Mesenchymal stem cell (in vitro differentiated cells and primary cell): ENCODE measurements around the gene DGKD.
A peak's percentile ranks its signal among the peaks of the same experiment; 100 is the strongest.

ENCODE experiments used
- DNase-seq: peaks from one replicate; pipeline ENCODE4 v3.0.0-alpha.2; 2013
- H2AFZ ChIP-seq: one replicate; pipeline ENCODE4 v1.6.1; 2013; ENCODE audit warnings: low read depth, mild to moderate bottlenecking, control low read depth, inconsistent platforms, low read length, moderate library complexity
- H2AK5ac ChIP-seq: 2 replicates; pipeline ENCODE4 v1.6.1; 2013; ENCODE audit warnings: low read length, moderate library complexity, mild to moderate bottlenecking, inconsistent platforms; ENCODE audit not compliant: severe bottlenecking
- H2BK120ac ChIP-seq: one replicate; pipeline ENCODE4 v1.6.1; 2013; ENCODE audit warnings: low read depth, mild to moderate bottlenecking, inconsistent platforms, low read length, moderate library complexity
- H2BK12ac ChIP-seq, 2 experiments: one replicate each; pipeline ENCODE4 v1.6.1; 2013; ENCODE audit warnings: inconsistent platforms in 2 of 2, low read length in 2 of 2, mild to moderate bottlenecking in 2 of 2, moderate library complexity in 2 of 2, control low read depth in 1 of 2
- H2BK15ac ChIP-seq: one replicate; pipeline ENCODE4 v1.6.1; 2013; ENCODE audit warnings: mild to moderate bottlenecking, low read depth, inconsistent platforms; ENCODE audit not compliant: poor library complexity, severe bottlenecking
- H2BK5ac ChIP-seq: 2 replicates; pipeline ENCODE4 v1.6.1; 2013; ENCODE audit warnings: low read depth, mild to moderate bottlenecking, low read length, control low read depth, inconsistent platforms; ENCODE audit not compliant: poor library complexity, severe bottlenecking
- H3K14ac ChIP-seq, 2 experiments: one replicate each; pipeline ENCODE4 v1.6.1; 2013; ENCODE audit warnings: inconsistent platforms in 2 of 2, low read length in 2 of 2, control low read depth in 1 of 2, mild to moderate bottlenecking in 1 of 2, moderate library complexity in 1 of 2
- H3K18ac ChIP-seq, 2 experiments: one replicate each; pipeline ENCODE4 v1.6.1; 2013; ENCODE audit warnings: inconsistent platforms in 2 of 2, low read length in 2 of 2, control low read depth in 1 of 2, low read depth in 1 of 2, mild to moderate bottlenecking in 1 of 2
- H3K23ac ChIP-seq, 2 experiments: one replicate each; pipeline ENCODE4 v1.6.1; 2013; ENCODE audit warnings: inconsistent platforms in 2 of 2, low read length in 2 of 2, mild to moderate bottlenecking in 2 of 2, moderate library complexity in 2 of 2, control low read depth in 1 of 2
- H3K27ac ChIP-seq: 2 replicates; pipeline ENCODE4 v1.5.1; 2013; ENCODE audit warnings: mild to moderate bottlenecking, moderate library complexity, low read length, control low read depth, inconsistent platforms; ENCODE audit not compliant: poor library complexity, severe bottlenecking
- H3K27me3 ChIP-seq, 2 experiments: 2 replicates each; pipeline versions ENCODE4 v1.6.1 to v1.7.0; 2013; ENCODE audit warnings: low read length in 2 of 2, mild to moderate bottlenecking in 2 of 2, moderate library complexity in 2 of 2, control low read depth in 1 of 2, inconsistent platforms in 1 of 2; ENCODE audit not compliant: control insufficient read depth in 1 of 2, insufficient read depth in 1 of 2
- H3K36me3 ChIP-seq, 2 experiments: 2 replicates each; pipeline versions ENCODE4 v1.6.1 to v1.7.0; 2013; ENCODE audit warnings: low read length in 2 of 2, control low read depth in 1 of 2, inconsistent platforms in 1 of 2, low read depth in 1 of 2, mild to moderate bottlenecking in 1 of 2; ENCODE audit not compliant: insufficient read depth in 2 of 2, control insufficient read depth in 1 of 2
- H3K4ac ChIP-seq, 2 experiments: one replicate each; pipeline ENCODE4 v1.6.1; 2013; ENCODE audit warnings: inconsistent platforms in 2 of 2, low read length in 2 of 2, mild to moderate bottlenecking in 2 of 2, moderate library complexity in 2 of 2, control low read depth in 1 of 2, low read depth in 1 of 2
- H3K4me1 ChIP-seq: 2 replicates; pipeline ENCODE4 v1.6.1; 2013; ENCODE audit warnings: low read depth, low read length, control low read depth; ENCODE audit not compliant: control insufficient read depth, insufficient read depth
- H3K4me2 ChIP-seq: 2 replicates; pipeline ENCODE4 v1.6.1; 2013; ENCODE audit warnings: low read length, mild to moderate bottlenecking, inconsistent platforms; ENCODE audit not compliant: poor library complexity, severe bottlenecking
- H3K4me3 ChIP-seq, 2 experiments: 2 replicates each; pipeline versions ENCODE4 v1.5.1 to v1.7.0; 2013; ENCODE audit warnings: low read length in 2 of 2, mild to moderate bottlenecking in 2 of 2, control low read depth in 1 of 2, low read depth in 1 of 2; ENCODE audit not compliant: insufficient read depth in 1 of 2
- H3K79me1 ChIP-seq: replicated peaks from 2 replicates; pipeline ENCODE4 v1.6.1; 2013; ENCODE audit warnings: mild to moderate bottlenecking, control low read depth, low read length, inconsistent platforms; ENCODE audit not compliant: poor library complexity, severe bottlenecking
- H3K9ac ChIP-seq: 2 replicates; pipeline ENCODE4 v1.7.0; 2013; ENCODE audit warnings: mild to moderate bottlenecking, low read length, moderate library complexity
- H3K9me3 ChIP-seq: 2 replicates; pipeline ENCODE4 v1.7.0; 2013; ENCODE audit warnings: mild to moderate bottlenecking, low read length; ENCODE audit not compliant: control insufficient read depth
- H4K8ac ChIP-seq: one replicate; pipeline ENCODE4 v1.6.1; 2013; ENCODE audit warnings: inconsistent platforms, mild to moderate bottlenecking, low read length, moderate library complexity
- H4K91ac ChIP-seq: one replicate; pipeline ENCODE4 v1.6.1; 2013; ENCODE audit warnings: mild to moderate bottlenecking, low read length, inconsistent platforms
- WGBS: methylation state at CpG from one replicate; pipeline ENCODE4 v1.1.7; 2013; ENCODE audit warnings: mixed read lengths; 5-methylcytosine and 5-hydroxymethylcytosine counted together

The DGKD gene

DNA sequence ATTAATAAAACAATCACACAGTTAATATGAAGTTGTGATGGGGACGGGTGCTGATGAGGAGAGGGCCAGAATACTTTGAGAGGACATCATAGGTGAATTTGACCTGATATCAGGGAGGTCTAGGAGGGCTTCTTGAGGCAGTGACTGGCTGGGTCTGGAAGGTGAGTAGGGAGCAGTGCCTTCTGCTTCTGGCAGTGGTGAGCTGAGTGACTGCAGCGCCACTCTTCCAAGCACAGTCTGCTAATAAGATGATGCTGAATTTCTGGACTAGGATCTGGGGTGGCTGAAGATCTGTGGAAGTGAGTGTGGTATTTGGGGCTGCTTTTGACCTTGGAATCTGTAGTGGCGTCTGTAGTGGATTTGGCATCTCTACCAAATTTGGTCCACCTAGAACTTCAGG is 5.5 kb downstream of the DGKD start:
- WGBS, result 92% methylated on average over 2 of the region's 3 CpGs

DNA sequence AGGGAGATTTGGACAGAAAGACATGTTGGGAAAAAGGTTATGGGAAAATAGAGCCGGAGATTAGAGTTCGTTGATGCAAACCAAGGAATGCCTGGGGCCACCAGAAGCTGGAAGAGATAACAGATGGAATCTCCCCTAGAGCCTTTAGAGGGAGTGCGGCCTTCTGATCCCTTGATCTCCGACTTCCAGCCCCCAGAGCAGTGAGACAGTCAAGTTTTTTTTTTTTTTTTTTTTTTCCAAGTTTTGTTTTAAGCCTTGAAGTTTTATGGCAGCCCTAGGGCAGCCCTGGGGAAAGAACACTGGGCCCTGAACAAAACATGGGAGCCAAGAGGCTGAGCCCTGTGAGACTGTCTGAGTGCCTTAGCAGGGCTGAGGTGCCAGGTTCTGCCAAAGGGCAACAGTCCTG is 6.5 kb downstream of the DGKD start:
- H3K18ac ChIP-seq, result no peak overlapping the region
- peak overlapping the region; percentile 9 for H3K4me2 ChIP-seq
- no peak overlapping the region for H3K4me3 ChIP-seq
- no peak overlapping the region for H3K23ac ChIP-seq
- H2AK5ac ChIP-seq, result no peak overlapping the region
- no peak overlapping the region for H2BK15ac ChIP-seq
- no peak overlapping the region for H3K9ac ChIP-seq
- H3K4ac ChIP-seq, result no peak overlapping the region
- no peak overlapping the region for H2AFZ ChIP-seq
- no peak overlapping the region for H3K14ac ChIP-seq
- H3K36me3 ChIP-seq, result peaks cover 0 to 2% of the 10 kb centered on the region in 2 experiments
- 46% methylated on average over 4 of the region's 4 CpGs for WGBS
- H3K79me1 ChIP-seq, result peaks cover 40% of the 10 kb centered on the region
- no peaks in the 10 kb centered on the region for H3K4me1 ChIP-seq
- H3K27me3 ChIP-seq, result no peaks in the 10 kb centered on the region
- H3K9me3 ChIP-seq, result no peaks in the 10 kb centered on the region
- H4K91ac ChIP-seq, result peak overlapping the region; percentile 68
- no peak for DNase-seq
- no peak overlapping the region for H2BK120ac ChIP-seq
- no peak overlapping the region for H2BK5ac ChIP-seq
- no peak overlapping the region for H3K27ac ChIP-seq
- peak overlapping the region; percentile 41 for H4K8ac ChIP-seq
- no peak overlapping the region for H2BK12ac ChIP-seq

More for the DNA sequence above, 5.5 kb downstream of the DGKD start:
- Histone ChIP-seq H2BK15ac (no peak overlapping the region), H3K18ac (no peak overlapping the region), H4K91ac (no peak overlapping the region), H3K4me1 (peaks cover 3% of the 10 kb centered on the region), H2BK12ac (no peak overlapping the region), H3K36me3 (peaks cover 0 to 2% of the 10 kb centered on the region in 2 experiments), H3K27me3 (no peaks in the 10 kb centered on the region), H4K8ac (no peak overlapping the region), H2AK5ac (no peak overlapping the region), H3K79me1 (peaks cover 47% of the 10 kb centered on the region), H3K9ac (no peak overlapping the region), H3K4me2 (no peak overlapping the region), H3K14ac (no peak overlapping the region), H3K23ac (no peak overlapping the region), H3K9me3 (no peaks in the 10 kb centered on the region), H2BK5ac (no peak overlapping the region), H3K4ac (no peak overlapping the region), H3K27ac (no peak overlapping the region), H2AFZ (no peak overlapping the region), H3K4me3 (no peak overlapping the region), H2BK120ac (no peak overlapping the region)
- DNase-seq, result no peak

DNA sequence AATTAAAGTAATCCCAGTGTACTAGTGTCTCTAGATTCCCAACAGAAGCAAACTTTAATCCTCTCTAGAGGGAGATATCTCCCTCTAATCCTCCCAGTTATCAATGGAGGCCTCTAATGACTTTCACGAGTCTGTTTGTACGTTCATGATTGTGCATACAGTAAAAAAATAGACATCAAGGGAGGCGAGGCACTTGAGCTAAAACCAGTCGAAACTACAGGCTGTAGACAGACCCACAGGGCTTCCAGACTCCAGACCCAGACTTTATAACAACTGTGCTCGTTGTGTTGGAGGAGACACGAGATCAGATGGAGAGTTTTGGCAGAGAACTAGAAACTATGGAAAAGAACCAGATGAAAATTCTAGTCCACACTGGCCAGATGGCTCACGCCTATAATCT is 7.0 kb downstream of the DGKD start:
- no peaks in the 10 kb centered on the region for H3K9me3 ChIP-seq
- peak overlapping the region; percentile 9 for H3K4me2 ChIP-seq
- no peak overlapping the region for H4K8ac ChIP-seq
- WGBS, result 78% methylated on average over 7 of the region's 7 CpGs
- no peak overlapping the region for H2BK120ac ChIP-seq
- peaks cover 2 to 4% of the 10 kb centered on the region in 2 experiments for H3K36me3 ChIP-seq
- no peak overlapping the region for H3K18ac ChIP-seq
- H2BK12ac ChIP-seq, result no peak overlapping the region
- H3K4me1 ChIP-seq, result no peaks in the 10 kb centered on the region
- H3K9ac ChIP-seq, result no peak overlapping the region
- no peak for DNase-seq
- H2AK5ac ChIP-seq, result no peak overlapping the region
- no peak overlapping the region for H3K14ac ChIP-seq
- H4K91ac ChIP-seq, result no peak overlapping the region
- H2BK5ac ChIP-seq, result no peak overlapping the region
- no peak overlapping the region for H3K4ac ChIP-seq
- H3K4me3 ChIP-seq, result no peak overlapping the region
- H3K79me1 ChIP-seq, result peaks cover 40% of the 10 kb centered on the region
- no peaks in the 10 kb centered on the region for H3K27me3 ChIP-seq
- no peak overlapping the region for H3K23ac ChIP-seq
- H3K27ac ChIP-seq, result no peak overlapping the region
- no peak overlapping the region for H2BK15ac ChIP-seq
- no peak overlapping the region for H2AFZ ChIP-seq

DNA sequence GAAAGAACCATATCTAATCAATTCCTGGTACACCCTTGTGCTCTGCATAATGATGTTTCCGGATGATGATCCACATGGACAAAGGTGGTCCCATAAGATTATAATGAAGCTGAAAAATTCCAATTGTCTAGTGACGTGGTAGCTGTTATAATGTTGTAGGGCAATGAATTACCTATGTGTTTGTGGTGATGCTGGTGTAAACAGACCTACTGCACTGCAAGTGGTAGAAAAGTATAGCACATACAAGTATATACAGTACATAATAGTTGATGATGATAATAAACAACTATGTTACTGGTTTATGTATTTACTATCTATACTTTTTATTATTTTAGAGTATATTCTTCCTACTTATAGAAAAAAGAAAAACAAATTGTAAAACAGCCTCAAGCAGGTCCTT is 8.4 kb downstream of the DGKD start:
- Histone ChIP-seq H2AFZ (no peak overlapping the region), H2BK120ac (no peak overlapping the region), H4K8ac (no peak overlapping the region), H3K4me2 (no peak overlapping the region), H3K27ac (no peak overlapping the region), H2BK15ac (no peak overlapping the region), H3K27me3 (no peaks in the 10 kb centered on the region), H3K14ac (no peak overlapping the region), H3K36me3 (peaks cover 2 to 5% of the 10 kb centered on the region in 2 experiments), H3K23ac (no peak overlapping the region), H3K79me1 (peaks cover 39% of the 10 kb centered on the region), H3K9me3 (no peaks in the 10 kb centered on the region), H3K4ac (no peak overlapping the region), H2BK5ac (no peak overlapping the region), H2BK12ac (no peak overlapping the region), H3K9ac (no peak overlapping the region), H2AK5ac (no peak overlapping the region), H3K4me1 (no peaks in the 10 kb centered on the region), H3K4me3 (no peak overlapping the region), H3K18ac (no peak overlapping the region), H4K91ac (no peak overlapping the region)
- 70% methylated on average over 2 of the region's 2 CpGs for WGBS
- no peak for DNase-seq
